ENCODE data around the gene SCNN1G. TPM values are rescaled to one million over a fixed set of nuclear protein-coding genes. Genes with fewer than 3 reads are reported as not detected.

The SCNN1G gene
- total and polyA plus RNA-seq, 2 of the 13 experiments (the other 11 are each of a cell fraction or from before 2014, with no cell fraction given) = not detected

- no peak for TF ChIP-seq ZNF407 (CRISPR knock-in tag; IDR thresholded peaks at IDR 0.05; ENCODE audit: not compliant biosample characterization)
Observed at GRCh38 chr16:23255000-23255399, 72.5 kb downstream of the SCNN1G start (continued).

- ChIA-PET POLR2A (no interaction called here), CTCF (ENCODE audit: low intra/inter-chr PET ratio, low total read pairs) (no interaction called here)
- ATAC-seq = no peak
- Histone ChIP-seq H4K20me1 (ENCODE audit: insufficient read depth, low read length) (no peaks in the 10 kb centered on the region), H3K9me3 (ENCODE audit: low read length) (no peaks in the 10 kb centered on the region), H3K4me2 (ENCODE audit: low read depth, low read length) (no peak overlapping the region), H3K4me3 (replicated peaks in 1 of 3; ENCODE audit: insufficient read depth in 1 of 3, low read depth in 2 of 3, low read length in 3 of 3) (no peak overlapping the region), H3K9ac (ENCODE audit: insufficient read depth, low read depth, low read length) (no peak overlapping the region), H3K4me1 (ENCODE audit: insufficient read depth, low read length) (no peaks in the 10 kb centered on the region), H3K36me3 (replicated peaks in 1 of 2; ENCODE audit: control insufficient read depth in 1 of 2, insufficient read depth in 2 of 2, low read length in 2 of 2) (no peaks in the 10 kb centered on the region), H3K27me3 (ENCODE audit: control insufficient read depth in 1 of 2, insufficient read depth in 2 of 2, low read length in 2 of 2) (peaks cover 2 to 12% of the 10 kb centered on the region in 2 experiments; a peak in 3 of 5 replicates), H3K79me2 (ENCODE audit: insufficient read depth, low read length) (no peaks in the 10 kb centered on the region), H2AFZ (ENCODE audit: low read length) (no peak overlapping the region), H3K27ac (ENCODE audit: extremely low read length, insufficient read depth, low read length) (no peak overlapping the region)
- no peak for FAIRE-seq
- intact Hi-C loops (cut with micrococcal nuclease; ENCODE audit: unreplicated experiment) = no loop called here
- in situ Hi-C loops (cut with HindIII; ENCODE audit: extremely low pct_ligation_motif_present, low pct_unique_long_range_greater_than_20kb) = no loop called here
- no peak for DNase-seq (ENCODE audit: low spot score)
- 22% methylated on average over 3 of the region's 3 CpGs for WGBS (ENCODE audit: low lambda C conversion rate)
- no TSS peak for BruUV-seq (replicated peaks)
- TF ChIP-seq PAX8 (CRISPR knock-in tag; IDR thresholded peaks at IDR 0.05; ENCODE audit: borderline replicate concordance) (no peak), TBX2 (CRISPR knock-in tag; IDR thresholded peaks at IDR 0.05; ENCODE audit: borderline replicate concordance) (no peak), SSRP1 (CRISPR knock-in tag; IDR thresholded peaks at IDR 0.05) (no peak), TCF12 (IDR thresholded peaks at IDR 0.05) (no peak), TCF12 (CRISPR knock-in tag; IDR thresholded peaks at IDR 0.05) (no peak), NR0B2 (CRISPR knock-in tag; IDR thresholded peaks at IDR 0.05) (no peak), ZHX1 (CRISPR knock-in tag; IDR thresholded peaks at IDR 0.05; ENCODE audit: low read depth) (no peak), ZBTB33 (CRISPR knock-in tag; IDR thresholded peaks at IDR 0.05) (no peak), JDP2 (CRISPR knock-in tag; IDR thresholded peaks at IDR 0.05; ENCODE audit: borderline replicate concordance) (no peak)
Observed at GRCh38 chr16:23256440-23256839, 73.9 kb downstream of the SCNN1G start.

Measured in HepG2 (cell line).